Loucy (cell line): ENCODE measurements around the gene NDFIP1.

Experiments used
- H2AFZ ChIP-seq: fragments of 200-600 bp; sonication (generic); 2 replicates; pipeline ENCODE4 v1.6.0; 2016; ENCODE audit warnings: antibody characterized with exemption, mild to moderate bottlenecking, low read length, moderate library complexity
- H3F3A ChIP-seq: fragments of 200-600 bp; 2 replicates; pipeline ENCODE4 v1.6.0; 2016; ENCODE audit warnings: antibody characterized with exemption, low read depth, mild to moderate bottlenecking
- H3K27me3 ChIP-seq: fragments of 200-600 bp; sonication (generic); 2 replicates; pipeline ENCODE4 v1.6.1; 2014; ENCODE audit warnings: low read length, mild to moderate bottlenecking; ENCODE audit not compliant: insufficient read depth, poor library complexity, severe bottlenecking
- H3K36me3 ChIP-seq: fragments of 200-600 bp; sonication (generic); 2 replicates; pipeline ENCODE4 v1.6.1; 2016; ENCODE audit warnings: low read length; ENCODE audit not compliant: insufficient read depth
- H3K4me1 ChIP-seq: fragments of 200-600 bp; sonication (generic); 2 replicates; pipeline ENCODE4 v1.5.1; 2014; ENCODE audit warnings: low read length, mild to moderate bottlenecking; ENCODE audit not compliant: insufficient read depth, poor library complexity, severe bottlenecking
- H3K4me2 ChIP-seq: fragments of 200-600 bp; sonication (generic); 2 replicates; pipeline ENCODE4 v1.6.0; 2014; ENCODE audit warnings: antibody characterized with exemption, low read length, low read depth, mild to moderate bottlenecking; ENCODE audit not compliant: poor library complexity, severe bottlenecking
- H3K4me3 ChIP-seq: fragments of 200-600 bp; sonication (generic); 2 replicates; pipeline ENCODE4 v1.5.1; 2014; ENCODE audit warnings: low read length, mild to moderate bottlenecking, mixed read lengths; ENCODE audit not compliant: poor library complexity, severe bottlenecking
- H3K79me2 ChIP-seq: fragments of 200-600 bp; sonication (generic); 2 replicates; pipeline ENCODE4 v1.6.1; 2014; ENCODE audit warnings: low read length; ENCODE audit not compliant: insufficient read depth
- H3K9ac ChIP-seq: fragments of 200-600 bp; sonication (generic); 2 replicates; pipeline ENCODE4 v1.6.0; 2014; ENCODE audit warnings: mild to moderate bottlenecking, low read depth, low read length, moderate library complexity; ENCODE audit not compliant: poor library complexity, severe bottlenecking
- H3K9me2 ChIP-seq: fragments of 200-600 bp; sonication (generic); replicated peaks from 2 replicates; pipeline ENCODE4 v1.6.1; 2016; ENCODE audit warnings: low read depth, low read length, mixed read lengths
- H3K9me3 ChIP-seq: fragments of 200-600 bp; sonication (generic); 2 replicates; pipeline ENCODE4 v1.6.1; 2014; ENCODE audit warnings: mild to moderate bottlenecking, antibody characterized with exemption, low read length, low read depth; ENCODE audit not compliant: insufficient read depth
- H4K20me1 ChIP-seq: fragments of 200-600 bp; sonication (generic); 2 replicates; pipeline ENCODE4 v1.6.0; 2014; ENCODE audit warnings: antibody characterized with exemption, low read length, mild to moderate bottlenecking; ENCODE audit not compliant: insufficient read depth, poor library complexity, severe bottlenecking
- CTCF ChIP-seq: fragments of 200-600 bp; sonication (generic); conservative IDR thresholded peaks from 2 replicates; pipeline ENCODE4 v1.5.1; 2014; ENCODE audit warnings: mild to moderate bottlenecking, antibody characterized with exemption, low read length
- EZH2phosphoT487 ChIP-seq: fragments of 200-600 bp; IDR thresholded peaks from 2 replicates; pipeline ENCODE4 v1.6.1; 2018; ENCODE audit warnings: antibody characterized with exemption, mild to moderate bottlenecking, moderate library complexity, borderline replicate concordance

NDFIP1 gene

GRCh38 chr5:142201471-142201887 lies 92.9 kb downstream of the NDFIP1 start:
- no peak overlapping the region for H3K4me3 ChIP-seq
- no peaks in the 10 kb centered on the region for H3K79me2 ChIP-seq
- H3K9ac ChIP-seq = no peak overlapping the region
- no peaks in the 10 kb centered on the region for H4K20me1 ChIP-seq
- no peaks in the 10 kb centered on the region for H3K4me1 ChIP-seq
- no peak overlapping the region for H3K4me2 ChIP-seq
- no peak for TF ChIP-seq EZH2phosphoT487
- no peak for TF ChIP-seq CTCF
- no peaks in the 10 kb centered on the region for H3K36me3 ChIP-seq
- no peak overlapping the region for H2AFZ ChIP-seq
- H3K9me3 ChIP-seq = no peaks in the 10 kb centered on the region
- no peaks in the 10 kb centered on the region for H3F3A ChIP-seq
- no peaks in the 10 kb centered on the region for H3K27me3 ChIP-seq
- H3K9me2 ChIP-seq = no peaks in the 10 kb centered on the region

GRCh38 chr5:142202282-142202681 lies 93.7 kb downstream of the NDFIP1 start:
- Histone ChIP-seq H3K27me3 (no peaks in the 10 kb centered on the region), H2AFZ (no peak overlapping the region)
- TF ChIP-seq CTCF (no peak), EZH2phosphoT487 (no peak)

More at GRCh38 chr5:142202282-142202681, 93.7 kb downstream of the NDFIP1 start:
- Histone ChIP-seq H3K79me2 (no peaks in the 10 kb centered on the region), H3K4me1 (no peaks in the 10 kb centered on the region), H3K9me2 (no peaks in the 10 kb centered on the region), H3K4me3 (no peak overlapping the region), H3K36me3 (no peaks in the 10 kb centered on the region), H4K20me1 (no peaks in the 10 kb centered on the region), H3K9ac (no peak overlapping the region), H3F3A (no peaks in the 10 kb centered on the region), H3K9me3 (no peaks in the 10 kb centered on the region), H3K4me2 (no peak overlapping the region)
